HG02759 (cell line): ENCODE data around the gene EPO.

Experiments
- ATAC-seq: cut with Tn5 transposase; IDR thresholded peaks from one replicate; pipeline ENCODE4 v1.9.1; 2021; ENCODE audit warnings: mild to moderate bottlenecking, moderate library complexity; ENCODE audit not compliant: unreplicated experiment

Gene EPO

GRCh38 chr7:100682991-100683658 lies 37.1 kb upstream of the EPO start:
- no peak for ATAC-seq

- ATAC-seq, result no peak
Observed at GRCh38 chr7:100683659-100684533, 36.4 kb upstream of the EPO start.

- no peak for ATAC-seq
Observed at GRCh38 chr7:100684534-100685042, 35.7 kb upstream of the EPO start.

GRCh38 chr7:100685049-100685605 lies 35.1 kb upstream of the EPO start:
- ATAC-seq, result no peak

- no peak for ATAC-seq
Observed at GRCh38 chr7:100685631-100686145, 34.6 kb upstream of the EPO start.

GRCh38 chr7:100686201-100686821 lies 34.0 kb upstream of the EPO start:
- ATAC-seq, result no peak

GRCh38 chr7:100686822-100687211 lies 33.5 kb upstream of the EPO start:
- no peak for ATAC-seq

GRCh38 chr7:100687261-100687660 lies 33.0 kb upstream of the EPO start:
- ATAC-seq, result no peak

- ATAC-seq, result no peak
Observed at GRCh38 chr7:100687751-100688300, 32.4 kb upstream of the EPO start.

- ATAC-seq, result no peak
Observed at GRCh38 chr7:100688326-100688860, 31.9 kb upstream of the EPO start.

GRCh38 chr7:100689230-100690135 lies 30.8 kb upstream of the EPO start:
- ATAC-seq, result no peak

GRCh38 chr7:100691676-100692577 lies 28.3 kb upstream of the EPO start:
- ATAC-seq, result peak; percentile 28

GRCh38 chr7:100692578-100692961 lies 27.7 kb upstream of the EPO start:
- ATAC-seq, result no peak

- peak; percentile 34 for ATAC-seq
Observed at GRCh38 chr7:100693312-100694097, 26.8 kb upstream of the EPO start.

- ATAC-seq, result peak; percentile 64
Observed at GRCh38 chr7:100694098-100694745, 26.0 kb upstream of the EPO start, which contains the start of gene GIGYF1. GIGYF1 (minus strand) TSS chr7:100694250; CDS start chr7:100688238, 6,012 bp downstream.

- ATAC-seq, result no peak
Observed at GRCh38 chr7:100696123-100696521, 24.1 kb upstream of the EPO start.

GRCh38 chr7:100699018-100699417 lies 21.2 kb upstream of the EPO start:
- ATAC-seq, result no peak
